HFF-Myc (cell line): ENCODE data around the gene TNP1.

ENCODE experiments used
- DNase-seq: peaks from one replicate; pipeline ENCODE4 v3.0.0-alpha.2; 2011; ENCODE audit warnings: low read depth; ENCODE audit errors: extremely low read depth
- H3K4me3 ChIP-seq: replicated peaks from 2 replicates; pipeline ENCODE4 v1.5.1; 2011; ENCODE audit warnings: low read depth, mild to moderate bottlenecking, control low read depth, low read length
- CTCF ChIP-seq: IDR thresholded peaks from 2 replicates; pipeline ENCODE4 v1.5.1; 2012; ENCODE audit warnings: mild to moderate bottlenecking, low read depth, low read length, control low read depth; ENCODE audit errors: missing control alignments

Gene TNP1

GRCh38 chr2:216859944-216860343 is at the start of gene TNP1:
TSS of gene TNP1 (minus strand) at chr2:216860064. CDS start at chr2:216860034, 30 bp downstream.
- no peak for DNase-seq
- no peak for TF ChIP-seq CTCF
- no peak within 1 kb of the TSS for H3K4me3 ChIP-seq

- TF ChIP-seq CTCF = no peak
- DNase-seq = no peak
- no peak overlapping the region for H3K4me3 ChIP-seq
Observed at GRCh38 chr2:216908300-216908699, 48.4 kb upstream of the TNP1 start.

GRCh38 chr2:216905649-216906329 is 45.9 kb upstream of the TNP1 start:
- TF ChIP-seq CTCF = no peak
- no peak overlapping the region for H3K4me3 ChIP-seq
- DNase-seq = no peak

GRCh38 chr2:216904974-216905373 is 45.1 kb upstream of the TNP1 start:
- no peak for TF ChIP-seq CTCF
- DNase-seq = no peak
- H3K4me3 ChIP-seq = no peak overlapping the region

GRCh38 chr2:216904554-216904953 is 44.7 kb upstream of the TNP1 start:
- DNase-seq = no peak

GRCh38 chr2:216903470-216903869 is 43.6 kb upstream of the TNP1 start:
- no peak for DNase-seq
- no peak for TF ChIP-seq CTCF
- H3K4me3 ChIP-seq = no peak overlapping the region

More at GRCh38 chr2:216904554-216904953, 44.7 kb upstream of the TNP1 start:
- TF ChIP-seq CTCF = no peak
- H3K4me3 ChIP-seq = no peak overlapping the region

GRCh38 chr2:216901273-216901672 is 41.4 kb upstream of the TNP1 start:
- no peak for DNase-seq
- H3K4me3 ChIP-seq = no peak overlapping the region
- TF ChIP-seq CTCF = no peak
